ENCODE measurements around the gene AGK. TPM values are rescaled to one million over a fixed set of nuclear protein-coding genes. Genes with fewer than 3 reads are reported as not detected.
A peak's percentile ranks its signal among the peaks of the same experiment; 100 is the strongest.

Gene AGK
- total RNA-seq, 4 donors from 2014 or later, result 15.3 to 42.7 (median 19.4) TPM

GRCh38 chr7:141527076-141527475 is 24.1 kb upstream of the AGK start:
- no peak overlapping the region for H3K4me3 ChIP-seq
- H3K36me3 ChIP-seq, result no peaks in the 10 kb centered on the region
- H3K9me3 ChIP-seq, result no peaks in the 10 kb centered on the region
- no peaks in the 10 kb centered on the region for H3K4me1 ChIP-seq
- H3K27ac ChIP-seq, result no peak overlapping the region
- no peaks in the 10 kb centered on the region for H3K27me3 ChIP-seq
- 94% methylated on average over 4 of the region's 4 CpGs for WGBS
- TF ChIP-seq EP300 (IDR thresholded peaks at IDR 0.05) (no peak), POLR2AphosphoS5 (IDR thresholded peaks at IDR 0.05) (no peak), POLR2A (IDR thresholded peaks at IDR 0.05) (no peak), CTCF (IDR thresholded peaks at IDR 0.05) (no peak)
- DNase-seq (ENCODE audit: low spot score in 2 of 2), result no peak

DNA sequence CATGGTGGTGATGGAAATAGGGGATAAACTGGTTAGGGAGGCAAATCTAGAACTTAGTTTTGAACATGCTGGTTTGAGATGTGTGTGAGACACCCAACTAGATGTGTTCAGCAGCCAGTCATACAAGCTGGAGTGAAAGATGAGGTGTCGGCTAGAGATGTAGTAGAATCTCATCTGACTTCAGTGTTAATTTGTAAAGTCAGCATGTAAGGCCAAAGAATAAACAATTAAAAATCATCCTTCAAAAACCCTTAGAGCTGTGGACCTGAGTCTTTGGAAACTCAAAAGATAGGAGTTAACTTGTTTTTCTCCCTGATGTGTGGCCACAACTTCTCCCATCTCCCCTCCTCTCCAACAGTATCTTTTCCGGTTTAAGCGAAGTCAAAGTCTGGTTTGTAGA is 22.8 kb upstream of the AGK start:
- WGBS, result 91% methylated on average over 3 of the region's 3 CpGs
- peaks cover 4% of the 10 kb centered on the region for H3K4me1 ChIP-seq

DNA sequence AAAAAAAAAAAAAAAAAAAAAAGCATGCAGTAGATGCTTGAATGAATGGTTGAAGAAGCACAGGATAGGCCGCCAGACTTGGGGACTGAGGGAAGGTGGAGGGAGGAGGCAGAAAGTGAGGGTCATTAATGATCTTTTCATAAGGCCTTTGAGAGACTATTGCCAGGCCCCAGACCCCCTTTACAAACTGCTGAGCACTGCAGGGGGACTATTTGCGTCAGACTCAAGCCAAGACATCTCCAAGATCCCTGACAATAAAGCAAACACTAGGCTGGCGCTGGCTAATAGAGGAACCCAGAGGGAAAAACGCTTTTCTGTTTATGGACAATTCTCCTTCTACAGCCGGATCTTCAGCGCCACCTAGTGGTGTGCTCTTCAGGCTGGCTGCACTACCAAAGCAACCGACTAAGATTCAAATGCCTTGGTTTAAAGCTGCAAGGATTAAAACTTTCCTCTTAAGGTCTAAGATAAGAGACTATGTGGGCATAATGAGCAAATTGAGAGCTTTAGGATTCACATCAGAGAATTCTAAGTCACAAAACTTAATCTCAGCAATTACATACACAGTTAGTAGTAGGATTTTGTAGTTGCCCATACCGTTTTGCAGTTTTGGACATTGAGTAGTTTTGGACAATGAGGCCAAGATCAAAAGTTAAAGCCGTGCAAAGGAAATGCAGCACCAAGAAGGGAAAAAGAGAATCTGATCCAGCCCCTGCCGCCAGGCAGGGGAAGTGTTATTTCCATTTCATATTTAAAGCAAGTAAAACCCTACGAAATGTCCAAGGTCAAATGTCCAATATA is 17.9 kb upstream of the AGK start:
- TF ChIP-seq CTCF (IDR thresholded peaks at IDR 0.05) (peak; percentile 69 to 89), POLR2AphosphoS5 (IDR thresholded peaks at IDR 0.05) (no peak)
- DNase-seq (ENCODE audit: low spot score in 2 of 2), result no peak
- no peaks in the 10 kb centered on the region for H3K9me3 ChIP-seq
- H3K4me1 ChIP-seq, result peaks cover 4% of the 10 kb centered on the region
- H3K4me3 ChIP-seq, result no peak overlapping the region
- WGBS, result 32% methylated on average over 11 of the region's 11 CpGs
- no peak overlapping the region for H3K27ac ChIP-seq
- H3K27me3 ChIP-seq, result no peaks in the 10 kb centered on the region
- H3K36me3 ChIP-seq, result no peaks in the 10 kb centered on the region

More for the DNA sequence above, 22.8 kb upstream of the AGK start:
- Histone ChIP-seq H3K36me3 (no peaks in the 10 kb centered on the region), H3K27me3 (no peaks in the 10 kb centered on the region), H3K9me3 (no peaks in the 10 kb centered on the region), H3K4me3 (no peak overlapping the region), H3K27ac (no peak overlapping the region)
- TF ChIP-seq CTCF (IDR thresholded peaks at IDR 0.05) (no peak), POLR2AphosphoS5 (IDR thresholded peaks at IDR 0.05) (no peak), POLR2A (IDR thresholded peaks at IDR 0.05) (no peak), EP300 (IDR thresholded peaks at IDR 0.05) (no peak)
- DNase-seq (ENCODE audit: low spot score in 2 of 2), result no peak

DNA sequence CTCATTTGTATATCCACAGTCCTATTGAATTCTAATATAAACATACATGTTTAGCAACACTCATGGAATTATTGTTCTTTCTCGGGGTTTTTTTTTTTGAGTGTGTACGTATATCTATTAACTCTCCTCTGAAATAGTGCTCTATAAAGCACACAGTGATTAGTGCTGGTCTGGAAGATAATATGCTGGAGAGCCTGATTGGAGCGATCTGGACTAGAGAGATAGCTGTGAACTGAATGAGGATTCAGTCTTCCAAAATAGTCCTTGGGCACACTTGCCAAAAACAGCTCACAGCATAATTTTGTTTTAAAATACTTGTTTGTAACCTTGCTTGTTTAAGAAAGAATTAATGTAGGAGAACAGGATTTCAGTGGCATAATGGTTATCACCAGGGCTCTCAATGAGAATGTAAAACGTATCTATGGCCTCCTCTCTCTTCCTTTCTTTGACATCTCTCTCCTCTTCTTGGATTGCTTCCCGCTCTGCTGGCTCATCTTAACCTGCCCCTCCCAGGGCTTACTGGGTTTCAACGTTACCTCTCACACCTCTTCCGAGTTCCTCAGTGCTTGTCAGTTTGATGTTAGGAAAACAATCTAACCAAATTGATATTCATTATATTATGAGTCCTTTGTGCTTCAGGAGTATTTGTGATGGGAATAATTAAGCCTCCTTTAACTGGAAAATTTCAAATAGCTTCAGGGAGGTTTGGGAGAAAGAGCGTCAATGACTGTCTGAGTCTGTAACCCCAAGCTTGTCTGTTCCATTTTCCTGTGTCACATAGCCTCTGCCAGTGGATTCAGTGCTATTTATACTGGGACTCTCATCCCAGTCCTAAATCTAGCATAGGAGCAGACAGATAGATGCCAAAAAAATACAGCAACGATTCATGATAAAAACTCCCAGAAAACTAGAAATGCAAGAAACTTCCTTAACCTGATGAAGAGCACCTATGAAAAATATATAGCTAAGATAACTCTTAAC is 16.2 kb upstream of the AGK start:
- TF ChIP-seq CTCF (IDR thresholded peaks at IDR 0.05), result no peak
- TF ChIP-seq EP300 (IDR thresholded peaks at IDR 0.05), result no peak
- no peak for TF ChIP-seq POLR2AphosphoS5 (IDR thresholded peaks at IDR 0.05)
- TF ChIP-seq POLR2A (IDR thresholded peaks at IDR 0.05), result no peak
- Histone ChIP-seq H3K27ac (no peak overlapping the region), H3K27me3 (no peaks in the 10 kb centered on the region), H3K4me1 (peaks cover 4% of the 10 kb centered on the region), H3K36me3 (no peaks in the 10 kb centered on the region), H3K4me3 (no peak overlapping the region), H3K9me3 (no peaks in the 10 kb centered on the region)
- DNase-seq (ENCODE audit: low spot score in 2 of 2), result no peak
- WGBS, result 59% methylated on average over 9 of the region's 9 CpGs

DNA sequence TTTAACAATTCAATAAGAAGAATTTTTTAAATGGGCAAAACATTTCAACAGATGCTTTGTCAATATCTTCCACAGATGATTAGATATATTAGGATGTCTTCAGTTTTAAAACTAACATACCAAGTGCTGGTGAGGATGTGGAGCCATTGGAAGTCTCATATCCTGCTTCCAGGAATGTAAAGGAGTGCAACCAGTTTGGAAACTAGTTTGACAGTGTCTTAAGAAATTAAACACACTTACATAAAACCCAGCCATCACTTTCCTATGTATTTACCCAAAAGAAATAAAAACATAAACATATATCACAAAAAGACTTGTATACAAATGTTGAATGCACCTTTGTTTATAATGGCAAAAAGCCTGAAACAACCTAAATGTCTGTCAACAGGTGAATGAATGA is 13.3 kb upstream of the AGK start:
- DNase-seq (ENCODE audit: low spot score in 2 of 2), result no peak
- Histone ChIP-seq H3K27ac (no peak overlapping the region), H3K9me3 (no peaks in the 10 kb centered on the region), H3K27me3 (no peaks in the 10 kb centered on the region), H3K36me3 (no peaks in the 10 kb centered on the region), H3K4me1 (peaks cover 4% of the 10 kb centered on the region), H3K4me3 (no peak overlapping the region)
- TF ChIP-seq POLR2AphosphoS5 (IDR thresholded peaks at IDR 0.05), result no peak
- TF ChIP-seq EP300 (IDR thresholded peaks at IDR 0.05), result no peak
- TF ChIP-seq CTCF (IDR thresholded peaks at IDR 0.05), result no peak
- no peak for TF ChIP-seq POLR2A (IDR thresholded peaks at IDR 0.05)
